GM23338 (cell line): Measurements from ENCODE around the gene CORO2A. TPM values are rescaled to one million over a fixed set of nuclear protein-coding genes. Genes with fewer than 3 reads are reported as not detected.

Source experiments
- ATAC-seq: fragments of 200-7000 bp; cut with Tn5 transposase; 3 replicates; pipeline ENCODE4 v1.9.1; 2020
- DNase-seq: peaks from one replicate; pipeline ENCODE4 v3.0.0-alpha.2; 2015; ENCODE audit warnings: low spot score
- H2AFZ ChIP-seq: fragments of 200-600 bp; sonication (generic); 2 replicates; pipeline ENCODE4 v1.8.0; 2016; ENCODE audit warnings: antibody characterized with exemption, mild to moderate bottlenecking, moderate library complexity
- H3F3A ChIP-seq: fragments of 200-600 bp; sonication (generic); replicated peaks from 2 replicates; pipeline ENCODE4 v1.8.0; 2017; ENCODE audit warnings: antibody characterized with exemption, mixed run types, low read depth
- H3K27ac ChIP-seq: fragments of 200-600 bp; sonication (generic); 2 replicates; pipeline ENCODE4 v1.6.1; 2016; ENCODE audit warnings: low read depth
- H3K27me3 ChIP-seq: fragments of 200-600 bp; sonication (generic); 2 replicates; pipeline ENCODE4 v1.8.0; 2016; ENCODE audit warnings: mild to moderate bottlenecking, mixed run types, moderate library complexity; ENCODE audit not compliant: insufficient read depth
- H3K36me3 ChIP-seq: fragments of 200-600 bp; sonication (generic); 2 replicates; pipeline ENCODE4 v1.8.0; 2016; ENCODE audit warnings: mild to moderate bottlenecking; ENCODE audit not compliant: insufficient read depth
- H3K4me1 ChIP-seq: fragments of 200-600 bp; sonication (generic); 2 replicates; pipeline ENCODE4 v1.8.0; 2016; ENCODE audit warnings: mild to moderate bottlenecking, moderate library complexity; ENCODE audit not compliant: insufficient read depth
- H3K4me2 ChIP-seq: fragments of 200-600 bp; sonication (generic); 2 replicates; pipeline ENCODE4 v1.7.1; 2017; ENCODE audit warnings: mixed run types
- H3K4me3 ChIP-seq: fragments of 200-600 bp; sonication (generic); 2 replicates; pipeline ENCODE4 v1.6.1; 2016; ENCODE audit warnings: mixed run types
- H3K79me2 ChIP-seq: fragments of 200-600 bp; sonication (generic); replicated peaks from 2 replicates; pipeline ENCODE4 v1.8.0; 2017; ENCODE audit warnings: mild to moderate bottlenecking; ENCODE audit not compliant: insufficient read depth
- H3K9me2 ChIP-seq: fragments of 200-600 bp; sonication (generic); 2 replicates; pipeline ENCODE4 v1.8.0; 2017; ENCODE audit not compliant: insufficient read depth
- H4K20me1 ChIP-seq: fragments of 200-600 bp; sonication (generic); replicated peaks from 2 replicates; pipeline ENCODE4 v1.8.0; 2017; ENCODE audit warnings: mild to moderate bottlenecking; ENCODE audit not compliant: insufficient read depth
- H3K27ac Mint-ChIP-seq: 2 replicates; pipeline ENCODE4 v1.8.0; 2020; ENCODE audit warnings: inconsistent platforms, mild to moderate bottlenecking, moderate library complexity, mixed read lengths
- H3K27me3 Mint-ChIP-seq: 3 replicates; pipeline ENCODE4 v1.8.0; 2022; ENCODE audit warnings: low read depth, mild to moderate bottlenecking, moderate library complexity, mixed read lengths, inconsistent platforms; ENCODE audit not compliant: insufficient read depth, poor library complexity
- H3K36me3 Mint-ChIP-seq: 3 replicates; pipeline ENCODE4 v1.8.0; 2021; ENCODE audit warnings: low read depth, mild to moderate bottlenecking, inconsistent platforms, moderate library complexity, mixed read lengths
- H3K4me1 Mint-ChIP-seq: 3 replicates; pipeline ENCODE4 v1.8.0; 2020; ENCODE audit warnings: mild to moderate bottlenecking, inconsistent platforms, mixed read lengths
- H3K4me3 Mint-ChIP-seq: 3 replicates; pipeline ENCODE4 v1.8.0; 2021; ENCODE audit warnings: moderate library complexity, mild to moderate bottlenecking, inconsistent platforms, mixed read lengths
- H3K9me3 Mint-ChIP-seq: 3 replicates; pipeline ENCODE4 v1.8.0; 2020; ENCODE audit warnings: moderate library complexity, mild to moderate bottlenecking, inconsistent platforms, mixed read lengths
- CREB1 ChIP-seq: fragments of 250-450 bp; sonication (Bioruptor Pico); IDR thresholded peaks from 2 replicates; pipeline ENCODE4 v1.5.0; 2020; ENCODE audit warnings: low read depth, mild to moderate bottlenecking, moderate library complexity
- CTCF ChIP-seq, 2 experiments: fragments of 200-600 bp in 1 of 2; sonication (generic) in 1 of 2; conservative IDR thresholded peaks; 2 replicates each; pipeline versions ENCODE4 v1.5.1 to v1.6.1; 2016 to 2017; ENCODE audit warnings: antibody characterized with exemption in 2 of 2, low read depth in 2 of 2, mild to moderate bottlenecking in 2 of 2, moderate library complexity in 1 of 2
- ETS1 ChIP-seq: IDR thresholded peaks from 2 replicates; pipeline ENCODE4 v1.6.1; 2016; ENCODE audit warnings: antibody characterized with exemption
- EZH2 ChIP-seq: fragments of 200-600 bp; sonication (generic); IDR thresholded peaks from one replicate; pipeline ENCODE4 v1.8.0; 2017; ENCODE audit warnings: antibody characterized with exemption, mild to moderate bottlenecking, low read depth; ENCODE audit not compliant: unreplicated experiment
- EZH2phosphoT487 ChIP-seq: fragments of 200-600 bp; sonication (generic); IDR thresholded peaks from one replicate; pipeline ENCODE4 v1.8.1; 2018; ENCODE audit warnings: antibody characterized with exemption; ENCODE audit not compliant: unreplicated experiment
- JUNB ChIP-seq: IDR thresholded peaks from one replicate; pipeline ENCODE4 v1.6.1; 2016; ENCODE audit warnings: antibody characterized with exemption; ENCODE audit not compliant: unreplicated experiment
- NANOG ChIP-seq: IDR thresholded peaks from 2 replicates; pipeline ENCODE4 v1.6.1; 2016; ENCODE audit warnings: antibody characterized with exemption, borderline replicate concordance
- POLR2AphosphoS5 ChIP-seq: IDR thresholded peaks from 2 replicates; pipeline ENCODE4 v1.6.1; 2016; ENCODE audit warnings: antibody characterized with exemption, low read depth
- REST ChIP-seq: IDR thresholded peaks from one replicate; pipeline ENCODE4 v1.6.1; 2018; ENCODE audit warnings: antibody characterized with exemption; ENCODE audit not compliant: unreplicated experiment
- STAT1 ChIP-seq: IDR thresholded peaks from one replicate; pipeline ENCODE4 v1.6.1; 2016; ENCODE audit warnings: antibody characterized with exemption; ENCODE audit not compliant: unreplicated experiment
- ZNF114 ChIP-seq: fragments of 250-450 bp; sonication (Bioruptor Pico); IDR thresholded peaks from 2 replicates; pipeline ENCODE4 v1.5.0; 2020; ENCODE audit warnings: mild to moderate bottlenecking, moderate library complexity
- ZNF331 ChIP-seq: fragments of 250-450 bp; sonication (Bioruptor Pico); IDR thresholded peaks from 2 replicates; pipeline ENCODE4 v1.5.0; 2020; ENCODE audit warnings: low read depth, mild to moderate bottlenecking, moderate library complexity
- ZNF462 ChIP-seq: fragments of 250-450 bp; sonication (Bioruptor Pico); IDR thresholded peaks from 2 replicates; pipeline ENCODE4 v1.5.0; 2020; ENCODE audit warnings: mild to moderate bottlenecking, moderate library complexity
- polyA plus RNA-seq: library from polyadenylated mRNA; unstranded; fragments of >200 nt; fragmentation: Nextera tagmentation; extraction: Ambion mirVana; gene quantifications from 2 replicates; pipeline ENCODE4 v1.2.1, GENCODE V29; 2016
- total RNA-seq: library from RNA; depleted of rRNA; stranded (reverse); fragments of >200 nt; shearing (Covaris generic); gene quantifications from 2 replicates; pipeline ENCODE4 v1.2.3, GENCODE V29; 2014

CORO2A gene
- total and polyA plus RNA-seq, 2 experiments from 2014 or later: 12.9 to 27.6 TPM

GRCh38 chr9:98083566-98084183 is 108.8 kb downstream of the CORO2A start:
- no peak for TF ChIP-seq POLR2AphosphoS5
- TF ChIP-seq REST: no peak
- TF ChIP-seq EZH2: no peak
- TF ChIP-seq CREB1 (CRISPR knock-in tag): no peak
- no peak for TF ChIP-seq ZNF114 (CRISPR knock-in tag)
- TF ChIP-seq JUNB: no peak
- no peak for TF ChIP-seq EZH2phosphoT487
- no peak for TF ChIP-seq CTCF (conservative IDR thresholded peaks at IDR 0.05; ENCODE audit: low read depth in 2 of 2)
- no peak for TF ChIP-seq ZNF462 (CRISPR knock-in tag)
- TF ChIP-seq ETS1: no peak
- no peak for TF ChIP-seq NANOG
- TF ChIP-seq ZNF331 (CRISPR knock-in tag): no peak
- no peak for TF ChIP-seq STAT1
- Mint-ChIP-seq H3K4me1 (peaks cover 18% of the 10 kb centered on the region), H3K4me3 (no peak overlapping the region), H3K27me3 (peaks cover 8% of the 10 kb centered on the region), H3K36me3 (peaks cover 35% of the 10 kb centered on the region), H3K9me3 (peaks cover 4% of the 10 kb centered on the region; the same call in 2 of the 3 replicates), H3K27ac (no peak overlapping the region)
- no peak for DNase-seq
- Histone ChIP-seq H3K36me3 (peaks cover 14% of the 10 kb centered on the region), H3K9me2 (no peaks in the 10 kb centered on the region), H3K79me2 (no peaks in the 10 kb centered on the region), H3K4me1 (peaks cover 18% of the 10 kb centered on the region), H3F3A (0 out of 2 replicates have a peak, but pooled peaks cover 9% of the 10 kb centered on the region), H3K27ac (no peak overlapping the region), H4K20me1 (no peaks in the 10 kb centered on the region; the same call in none of the 2 replicates), H2AFZ (no peak overlapping the region), H3K4me2 (no peak overlapping the region), H3K4me3 (no peak overlapping the region), H3K27me3 (peaks cover 14% of the 10 kb centered on the region; the same call in 1 of the 2 replicates)
- ATAC-seq: no peak
